ENCODE data around the gene PRKCH.

- TF ChIP-seq CTCF (conservative IDR thresholded peaks at IDR 0.05; ENCODE audit: low read depth, low read length) (no peak), EZH2phosphoT487 (IDR thresholded peaks at IDR 0.05; ENCODE audit: borderline replicate concordance, low read length) (no peak), EZH2 (IDR thresholded peaks at IDR 0.05; ENCODE audit: low read length, unreplicated experiment) (no peak)
Measured at GRCh38 chr14:61535032-61535431, 213.7 kb downstream of the PRKCH start.
